ENCODE measurements around the gene SORL1-AS1.

SORL1-AS1 gene

DNA sequence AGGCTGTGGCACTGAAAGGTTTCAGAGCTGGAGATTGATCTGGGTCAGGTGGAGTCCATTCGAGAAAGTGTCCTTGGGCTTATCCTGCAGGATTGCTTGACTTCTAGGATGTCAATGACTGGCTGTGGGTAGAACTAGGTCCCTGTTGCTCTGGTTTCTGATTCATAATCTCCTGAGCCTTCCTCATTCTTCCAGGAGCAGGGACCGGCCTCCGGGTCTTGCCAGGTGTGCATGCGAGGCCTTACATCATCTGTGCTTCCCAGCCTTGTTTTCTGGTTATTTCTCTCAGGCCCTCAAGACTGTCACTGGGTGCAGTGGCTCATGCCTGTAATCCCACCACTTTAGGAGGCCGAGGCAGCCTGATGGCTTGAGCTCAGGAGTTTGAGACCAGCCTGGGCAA lies 33.3 kb upstream of the SORL1-AS1 start:
- Histone ChIP-seq H3K4me3 (no peak overlapping the region), H3K9ac (ENCODE audit: control insufficient read depth, insufficient read depth, low read length) (no peak overlapping the region), H3K27ac (ENCODE audit: control insufficient read depth, insufficient read depth) (no peak overlapping the region), H3K4me2 (ENCODE audit: control insufficient read depth, insufficient read depth) (no peak overlapping the region), H3K27me3 (replicated peaks in 1 of 2; ENCODE audit: control insufficient read depth in 2 of 2, insufficient read depth in 2 of 2, low read length in 1 of 2) (no peaks in the 10 kb centered on the region), H4K20me1 (ENCODE audit: control insufficient read depth, insufficient read depth) (no peaks in the 10 kb centered on the region), H3K4me1 (ENCODE audit: control insufficient read depth, insufficient read depth, low read length) (peaks cover 20% of the 10 kb centered on the region), H3K9me3 (replicated peaks; ENCODE audit: control insufficient read depth, insufficient read depth, low read length) (no peaks in the 10 kb centered on the region), H3K79me2 (ENCODE audit: control insufficient read depth, insufficient read depth, low read length) (peaks cover 39% of the 10 kb centered on the region), H2AFZ (ENCODE audit: control insufficient read depth, low read depth, low read length) (no peak overlapping the region), H3K36me3 (ENCODE audit: control insufficient read depth in 2 of 2, insufficient read depth in 2 of 2, low read length in 1 of 2) (peaks cover 37 to 39% of the 10 kb centered on the region in 2 experiments)
- ChIA-PET CTCF (interaction anchor here (3.5 kb wide), 1 partner anchor 105 kb away, joined by 11 read pairs; no protein-coding TSS in a partner anchor), SMC1A (ENCODE audit: uncharacterized antibody, unreplicated experiment) (interaction anchor here (1.3 kb wide), 1 partner anchor 10 kb away, joined by 3 read pairs; no protein-coding TSS in a partner anchor), POLR2A (no interaction called here), RAD21 (ENCODE audit: unreplicated experiment) (interaction anchor here (0.7 kb wide), 1 partner anchor 19 kb away, joined by 4 read pairs; no protein-coding TSS in a partner anchor)
- intact Hi-C loops (cut with micrococcal nuclease; ENCODE audit: unreplicated experiment), result no loop called here
- no TSS peak for BruUV-seq (replicated peaks)
- no peak for FAIRE-seq
- WGBS (ENCODE audit: insufficient coverage, insufficient replicate concordance, low lambda C conversion rate, missing lambda C conversion rate), result 83% methylated on average over 5 of the region's 5 CpGs
- TF ChIP-seq MAX (IDR thresholded peaks at IDR 0.05; ENCODE audit: low read depth, low read length), result no peak
- DNase-seq (ENCODE audit: low read depth, low spot score), result no peak
- in situ Hi-C loops (cut with MboI), result no loop called here
- no peak for ATAC-seq

DNA sequence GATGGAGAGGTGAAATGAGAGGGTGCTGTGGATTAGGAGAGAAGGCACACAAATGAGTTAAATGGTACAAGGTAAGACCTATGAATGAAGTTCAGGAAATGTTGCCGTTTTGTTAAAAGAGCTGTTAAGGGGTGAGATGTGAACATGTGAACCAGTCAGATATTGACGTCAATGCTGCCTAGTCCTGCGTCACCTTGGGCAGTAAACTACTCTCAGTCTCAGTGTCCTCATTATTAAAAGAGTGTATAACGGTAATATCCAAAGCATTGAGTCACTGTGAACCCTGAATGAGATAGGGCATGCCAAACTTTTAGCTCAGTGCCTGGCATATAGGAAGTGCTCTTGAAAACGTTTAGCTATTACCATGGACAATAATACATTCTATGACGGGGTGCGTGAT lies 32.4 kb upstream of the SORL1-AS1 start:
- ATAC-seq (no peak), DNase-seq (ENCODE audit: low read depth, low spot score) (no peak), FAIRE-seq (no peak)
- ChIA-PET SMC1A (ENCODE audit: uncharacterized antibody, unreplicated experiment) (interaction anchor here (0.9 to 3.3 kb wide), 5 partner anchors 9 to 131 kb away, joined by 3 to 34 read pairs (median 3); no protein-coding TSS in a partner anchor), CTCF (interaction anchor here (1.0 to 3.5 kb wide), 3 partner anchors 11 to 166 kb away, joined by 3 to 11 read pairs (median 10); no protein-coding TSS in a partner anchor), POLR2A (no interaction called here), RAD21 (ENCODE audit: unreplicated experiment) (interaction anchor here (0.7 kb wide), 1 partner anchor 18 kb away, joined by 4 read pairs; no protein-coding TSS in a partner anchor)
- H3K9me3 ChIP-seq (replicated peaks; ENCODE audit: control insufficient read depth, insufficient read depth, low read length), result no peaks in the 10 kb centered on the region
- H3K27ac ChIP-seq (ENCODE audit: control insufficient read depth, insufficient read depth), result no peak overlapping the region
- no peak overlapping the region for H3K4me2 ChIP-seq (ENCODE audit: control insufficient read depth, insufficient read depth)
- peaks cover 41% of the 10 kb centered on the region for H3K79me2 ChIP-seq (ENCODE audit: control insufficient read depth, insufficient read depth, low read length)
- no peak overlapping the region for H2AFZ ChIP-seq (ENCODE audit: control insufficient read depth, low read depth, low read length)
- H3K9ac ChIP-seq (ENCODE audit: control insufficient read depth, insufficient read depth, low read length), result no peak overlapping the region
- in situ Hi-C loops (cut with MboI), result no loop called here
- peaks cover 36 to 37% of the 10 kb centered on the region in 2 experiments for H3K36me3 ChIP-seq (ENCODE audit: control insufficient read depth in 2 of 2, insufficient read depth in 2 of 2, low read length in 1 of 2)
- H4K20me1 ChIP-seq (ENCODE audit: control insufficient read depth, insufficient read depth), result no peaks in the 10 kb centered on the region
- no peak overlapping the region for H3K4me3 ChIP-seq
- no peaks in the 10 kb centered on the region for H3K27me3 ChIP-seq (replicated peaks in 1 of 2; ENCODE audit: control insufficient read depth in 2 of 2, insufficient read depth in 2 of 2, low read length in 1 of 2)
- intact Hi-C loops (cut with micrococcal nuclease; ENCODE audit: unreplicated experiment), result no loop called here
- no peak for TF ChIP-seq ZNF217 (IDR thresholded peaks at IDR 0.05)
- TF ChIP-seq CREB1 (IDR thresholded peaks at IDR 0.05; ENCODE audit: low read depth), result 0 out of 2 replicates have a peak, but pooled peaks have one; percentile 48
- TF ChIP-seq MYC (IDR thresholded peaks at IDR 0.05; ENCODE audit: insufficient read depth, insufficient read length, insufficient replicate concordance, low read length, severe bottlenecking), result no peak
- 0 out of 2 replicates have a peak, but pooled peaks have one; percentile 24 for TF ChIP-seq CREM (IDR thresholded peaks at IDR 0.05; ENCODE audit: low read depth)
- TF ChIP-seq BCLAF1 (IDR thresholded peaks at IDR 0.05), result no peak
- 69% methylated on average over 7 of the region's 7 CpGs for WGBS (ENCODE audit: insufficient coverage, insufficient replicate concordance, low lambda C conversion rate, missing lambda C conversion rate)
- TSS peak; percentile 17 for BruUV-seq (replicated peaks)
- H3K4me1 ChIP-seq (ENCODE audit: control insufficient read depth, insufficient read depth, low read length), result peaks cover 24% of the 10 kb centered on the region
